ENCODE data around the gene PNRC2. TPM values are rescaled to one million over a fixed set of nuclear protein-coding genes. Genes with fewer than 3 reads are reported as not detected.
"Not testable (repeated sequence)": the region's sequence is repeated elsewhere in the genome, so short reads cannot be mapped to it uniquely, and the experiment has no call there.

PNRC2 gene
- total RNA-seq, 6 experiments from 2014 or later, result 24.3 to 41.2 (median 33.4) TPM

- no peak for ATAC-seq
- peak overlapping the region; percentile 74 to 85 (median 74) for H3K4me3 ChIP-seq
- WGBS (ENCODE audit: insufficient coverage, low coverage, low lambda C conversion rate, missing lambda C conversion rate), result 42% methylated on average over 6 of the region's 6 CpGs
- no peak for TF ChIP-seq POLR2A (IDR thresholded peaks at IDR 0.05)
- TF ChIP-seq CTCF (IDR thresholded peaks at IDR 0.05), result no peak
- H3K27ac ChIP-seq, result peak overlapping the region; percentile 62 to 96 (median 89)
- intact Hi-C loops (cut with DNase I), result no loop called here
- no peaks in the 10 kb centered on the region for H3K36me3 ChIP-seq
- no peaks in the 10 kb centered on the region for H3K27me3 ChIP-seq
- H3K9me3 ChIP-seq, result no peaks in the 10 kb centered on the region
- H3K4me1 ChIP-seq, result peaks cover 0 to 20% (median 9%) of the 10 kb centered on the region in 4 donors
- DNase-seq, result no peak
Measured at GRCh38 chr1:23980728-23981070, 21.1 kb downstream of the PNRC2 start.

DNA sequence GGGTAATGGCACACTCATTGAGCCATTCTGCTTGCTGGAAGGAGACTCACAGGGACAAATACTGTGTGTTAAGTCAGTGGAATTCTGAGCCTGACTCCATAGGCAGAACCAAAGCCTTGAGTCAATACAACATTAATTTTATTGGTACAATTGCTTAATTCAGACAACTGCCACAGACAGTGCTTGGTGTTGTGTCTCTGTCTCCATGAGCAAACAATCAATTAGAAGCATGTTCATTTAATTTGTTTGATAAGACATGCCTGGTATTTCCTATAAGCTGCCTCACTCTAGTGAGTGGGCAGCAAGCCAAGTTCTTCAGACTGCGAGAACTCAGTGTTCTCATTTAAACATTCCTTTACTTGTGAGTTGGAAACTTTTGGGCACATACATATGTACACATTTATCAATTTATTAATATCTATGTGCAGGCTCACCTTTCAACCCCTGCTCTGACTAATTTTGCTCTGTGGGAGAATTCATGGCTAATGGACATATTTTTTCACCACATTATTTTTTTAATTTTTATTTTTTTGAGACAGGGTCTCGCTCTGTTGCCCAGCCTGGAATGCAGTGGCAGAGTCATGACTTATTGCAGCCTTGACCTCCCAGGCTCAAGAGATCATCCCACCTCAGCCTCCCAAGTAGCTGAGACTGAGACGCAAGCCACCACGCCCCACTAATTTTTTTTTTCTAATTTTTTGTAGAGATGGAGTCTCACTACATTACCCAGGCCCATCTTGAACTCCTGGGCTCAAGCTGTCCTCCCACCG, 25.0 kb downstream of the PNRC2 start:
- no peaks in the 10 kb centered on the region for H3K27me3 ChIP-seq
- H3K36me3 ChIP-seq, result no peaks in the 10 kb centered on the region
- intact Hi-C loops (cut with DNase I), result no loop called here
- ATAC-seq (no peak), DNase-seq (no peak)
- TF ChIP-seq CTCF (IDR thresholded peaks at IDR 0.05) (no peak), POLR2A (IDR thresholded peaks at IDR 0.05) (no peak)
- 70% methylated on average over 5 of the region's 5 CpGs for WGBS (ENCODE audit: insufficient coverage, low coverage, low lambda C conversion rate, missing lambda C conversion rate)
- H3K4me1 ChIP-seq, result peaks cover 0 to 4% (median 0%) of the 10 kb centered on the region in 4 donors
- no peak overlapping the region for H3K4me3 ChIP-seq
- H3K9me3 ChIP-seq, result no peaks in the 10 kb centered on the region
- no peak overlapping the region for H3K27ac ChIP-seq

GRCh38 chr1:23987038-23987437, 27.4 kb downstream of the PNRC2 start:
- ATAC-seq; intact Hi-C loops (cut with DNase I); H3K9me3 ChIP-seq; H3K4me3 ChIP-seq; H3K27me3 ChIP-seq; H3K4me1 ChIP-seq; H3K27ac ChIP-seq; H3K36me3 ChIP-seq; DNase-seq: not testable (repeated sequence)
- 100% methylated on average over 4 of the region's 23 CpGs for WGBS (ENCODE audit: insufficient coverage, low coverage, low lambda C conversion rate, missing lambda C conversion rate)

- Histone ChIP-seq H3K36me3 (no peaks in the 10 kb centered on the region), H3K4me1 (no peaks in the 10 kb centered on the region), H3K27me3 (no peaks in the 10 kb centered on the region), H3K9me3 (no peaks in the 10 kb centered on the region), H3K27ac (no peak overlapping the region), H3K4me3 (no peak overlapping the region)
- no peak for TF ChIP-seq POLR2A (IDR thresholded peaks at IDR 0.05)
- no peak for TF ChIP-seq CTCF (IDR thresholded peaks at IDR 0.05)
- WGBS (ENCODE audit: insufficient coverage, low coverage, low lambda C conversion rate, missing lambda C conversion rate), result 73% methylated on average over 2 of the region's 3 CpGs
- no peak for DNase-seq
- ATAC-seq, result no peak
- intact Hi-C loops (cut with DNase I), result no loop called here
Measured at GRCh38 chr1:23989263-23989662, 29.6 kb downstream of the PNRC2 start.

DNA sequence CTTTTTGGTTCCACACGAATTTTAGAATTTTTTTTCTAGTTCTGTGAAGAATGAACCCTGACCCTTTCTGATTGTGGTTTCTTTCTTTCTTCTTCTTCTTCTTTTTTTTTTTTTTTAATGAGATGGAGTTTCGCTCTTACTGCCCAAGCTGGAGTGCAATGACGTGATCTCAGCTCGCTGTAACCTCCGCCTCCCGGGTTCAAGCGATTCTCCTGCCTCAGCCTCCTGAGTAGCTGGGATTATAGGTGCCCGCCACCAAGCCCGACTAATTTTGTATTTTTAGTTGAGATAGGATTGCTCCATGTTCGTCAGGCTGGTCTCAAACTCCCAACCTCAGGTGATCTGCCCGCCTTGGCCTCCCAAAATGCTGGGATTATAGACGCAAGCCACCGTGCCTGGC, 32.4 kb downstream of the PNRC2 start:
- H3K27ac ChIP-seq; H3K27me3 ChIP-seq; DNase-seq; H3K4me3 ChIP-seq; intact Hi-C loops (cut with DNase I); H3K4me1 ChIP-seq; H3K36me3 ChIP-seq; H3K9me3 ChIP-seq; ATAC-seq: not testable (repeated sequence)
- WGBS (ENCODE audit: insufficient coverage, low coverage, low lambda C conversion rate, missing lambda C conversion rate), result 86% methylated on average over 10 of the region's 13 CpGs

Data from right lobe of liver (tissue), 6 donors.